GM19238 (cell line): Measurements from ENCODE around the gene HSPA1L.
"Not testable (repeated sequence)": the region's sequence is repeated elsewhere in the genome, so short reads cannot be mapped to it uniquely, and the experiment has no call there.

Experiments
- DNase-seq: peaks from one replicate; pipeline ENCODE4 v3.0.0; 2011; ENCODE audit warnings: low spot score; ENCODE audit not compliant: insufficient read length

HSPA1L gene

GRCh38 chr6:31837369-31838113 is 22.5 kb upstream of the HSPA1L start:
- DNase-seq = no peak

GRCh38 chr6:31836474-31837368 is 21.6 kb upstream of the HSPA1L start:
- DNase-seq = no peak

- DNase-seq = no peak
Measured at GRCh38 chr6:31836047-31836473, 21.0 kb upstream of the HSPA1L start.

- DNase-seq = peak; percentile 71
Measured at GRCh38 chr6:31834367-31835250, 19.5 kb upstream of the HSPA1L start.

GRCh38 chr6:31831350-31832215 is 16.5 kb upstream of the HSPA1L start:
- no peak for DNase-seq

- DNase-seq = no peak
Measured at GRCh38 chr6:31830886-31831335, 15.8 kb upstream of the HSPA1L start.

GRCh38 chr6:31829633-31830283 is 14.7 kb upstream of the HSPA1L start:
- DNase-seq = no peak

- peak; percentile 85 for DNase-seq
Measured at GRCh38 chr6:31827286-31828079, 12.4 kb upstream of the HSPA1L start, which contains the start of gene HSPA1B. TSS of gene HSPA1B (plus strand) at chr6:31827738. CDS start at chr6:31827951, 213 bp downstream.

GRCh38 chr6:31826793-31827285 is 11.8 kb upstream of the HSPA1L start:
- DNase-seq = peak; percentile 49

- no peak for DNase-seq
Measured at GRCh38 chr6:31825553-31825952, 10.5 kb upstream of the HSPA1L start.

- not testable (repeated sequence) for DNase-seq
Measured at GRCh38 chr6:31823592-31824196, 8.6 kb upstream of the HSPA1L start.

GRCh38 chr6:31822036-31822821 is 7.1 kb upstream of the HSPA1L start:
- DNase-seq = peak; percentile 41

GRCh38 chr6:31821301-31822035 is 6.4 kb upstream of the HSPA1L start:
- peak; percentile 45 for DNase-seq

- not testable (repeated sequence) for DNase-seq
Measured at GRCh38 chr6:31820399-31820798, 5.3 kb upstream of the HSPA1L start.

GRCh38 chr6:31819871-31820299 is 4.8 kb upstream of the HSPA1L start:
- DNase-seq = no peak

GRCh38 chr6:31817929-31818511 is 2.9 kb upstream of the HSPA1L start:
- not testable (repeated sequence) for DNase-seq
